Eye (tissue), 1 donor: Measurements from ENCODE around the gene DNLZ.

Experiments
- DNase-seq: peaks from one replicate; pipeline ENCODE4 v3.0.0-alpha.2; 2015

The DNLZ gene

GRCh38 chr9:136342181-136343120 is 21.1 kb downstream of the DNLZ start:
- peak; percentile 94 for DNase-seq

GRCh38 chr9:136341769-136342168 is 21.8 kb downstream of the DNLZ start:
- DNase-seq = no peak

- no peak for DNase-seq
Measured at GRCh38 chr9:136341042-136341655, 22.4 kb downstream of the DNLZ start.

GRCh38 chr9:136340356-136341041 is 23.0 kb downstream of the DNLZ start:
- DNase-seq = no peak

GRCh38 chr9:136339958-136340310 is 23.6 kb downstream of the DNLZ start:
- DNase-seq = no peak

GRCh38 chr9:136339173-136339957 is 24.2 kb downstream of the DNLZ start:
- DNase-seq = peak; percentile 79

- no peak for DNase-seq
Measured at GRCh38 chr9:136338511-136338910, 25.0 kb downstream of the DNLZ start.

- no peak for DNase-seq
Measured at GRCh38 chr9:136337416-136338395, 25.8 kb downstream of the DNLZ start.

- DNase-seq = no peak
Measured at GRCh38 chr9:136336881-136337280, 26.7 kb downstream of the DNLZ start.

GRCh38 chr9:136336156-136336870 is 27.2 kb downstream of the DNLZ start:
- no peak for DNase-seq

GRCh38 chr9:136335296-136336155 is 28.0 kb downstream of the DNLZ start:
- DNase-seq = no peak

- DNase-seq = no peak
Measured at GRCh38 chr9:136334541-136334940, 29.0 kb downstream of the DNLZ start.

GRCh38 chr9:136333486-136333885 is 30.1 kb downstream of the DNLZ start:
- DNase-seq = no peak

- no peak for DNase-seq
Measured at GRCh38 chr9:136333045-136333444, 30.5 kb downstream of the DNLZ start.

GRCh38 chr9:136332482-136332983 is 31.0 kb downstream of the DNLZ start:
- DNase-seq = peak; percentile 12

- DNase-seq = peak; percentile 20
Measured at GRCh38 chr9:136331556-136332481, 31.7 kb downstream of the DNLZ start.

- no peak for DNase-seq
Measured at GRCh38 chr9:136331030-136331429, 32.5 kb downstream of the DNLZ start.

GRCh38 chr9:136330406-136330990 is 33.0 kb downstream of the DNLZ start:
- DNase-seq = no peak
